WTC11 (cell line): Measurements from ENCODE around the gene VWDE. TPM values are rescaled to one million over a fixed set of nuclear protein-coding genes. Genes with fewer than 3 reads are reported as not detected.
A peak's percentile ranks its signal among the peaks of the same experiment; 100 is the strongest.

ENCODE experiments used
- ATAC-seq: fragments of 200-7000 bp; cut with Tn5 transposase; 2 replicates; pipeline ENCODE4 v1.10.0; 2021; ENCODE audit warnings: mild to moderate bottlenecking, moderate library complexity
- CTCF ChIA-PET: fragments of 300-600 bp; sonication (Branson Sonifier 250); formaldehyde crosslinking; loops from one replicate; lab custom pipeline; 2021; ENCODE audit warnings: antibody characterized with exemption; lab: Charles Lee
- POLR2A ChIA-PET: fragments of 350-600 bp; sonication (Branson Sonifier 250); formaldehyde crosslinking; loops from one replicate; lab custom pipeline; 2021; ENCODE audit warnings: antibody characterized with exemption; lab: Charles Lee
- DNase-seq: peaks from one replicate; pipeline ENCODE4 v3.0.0; 2021; ENCODE audit warnings: low spot score
- H3K27ac Mint-ChIP-seq: 2 replicates; pipeline ENCODE4 v1.8.0; 2021; ENCODE audit warnings: mixed read lengths
- H3K27me3 Mint-ChIP-seq: 2 replicates; pipeline ENCODE4 v1.8.0; 2021; ENCODE audit warnings: low read depth, mild to moderate bottlenecking, moderate library complexity, mixed read lengths
- H3K36me3 Mint-ChIP-seq: 2 replicates; pipeline ENCODE4 v1.8.0; 2021; ENCODE audit warnings: mixed read lengths
- H3K4me1 Mint-ChIP-seq: 2 replicates; pipeline ENCODE4 v1.8.0; 2022; ENCODE audit warnings: mixed read lengths
- H3K4me3 Mint-ChIP-seq: 2 replicates; pipeline ENCODE4 v1.8.0; 2021; ENCODE audit warnings: mild to moderate bottlenecking, moderate library complexity, mixed read lengths
- H3K9me3 Mint-ChIP-seq: 2 replicates; pipeline ENCODE4 v1.8.0; 2021; ENCODE audit warnings: mixed read lengths
- ATF2 ChIP-seq: sonication (generic); formaldehyde crosslinking; IDR thresholded peaks from 2 replicates; pipeline ENCODE4 v1.8.1; 2022; ENCODE audit warnings: low read depth, missing genetic modification reagents, borderline replicate concordance
- CTCF ChIP-seq: fragments of 200-600 bp; IDR thresholded peaks from 2 replicates; pipeline ENCODE4 v1.8.0; 2022; ENCODE audit warnings: antibody characterized with exemption
- FOXJ3 ChIP-seq: sonication (generic); formaldehyde crosslinking; IDR thresholded peaks from 2 replicates; pipeline ENCODE4 v1.9.0; 2021; ENCODE audit warnings: missing genetic modification reagents, mild to moderate bottlenecking, borderline replicate concordance
- FOXK1 ChIP-seq: sonication (generic); formaldehyde crosslinking; IDR thresholded peaks from 2 replicates; pipeline ENCODE4 v1.8.0; 2022; ENCODE audit warnings: mild to moderate bottlenecking, moderate library complexity, missing genetic modification reagents
- GABPB1 ChIP-seq: sonication (generic); formaldehyde crosslinking; IDR thresholded peaks from 2 replicates; pipeline ENCODE4 v1.8.1; 2023; ENCODE audit warnings: mild to moderate bottlenecking, missing genetic modification reagents
- IRF2 ChIP-seq: sonication (generic); formaldehyde crosslinking; IDR thresholded peaks from 2 replicates; pipeline ENCODE4 v1.8.0; 2022; ENCODE audit warnings: low read depth, missing genetic modification reagents, borderline replicate concordance
- MYBL2 ChIP-seq: sonication (generic); formaldehyde crosslinking; IDR thresholded peaks from 2 replicates; pipeline ENCODE4 v1.8.1; 2023; ENCODE audit warnings: mild to moderate bottlenecking, moderate library complexity, missing genetic modification reagents
- NFE2L1 ChIP-seq: sonication (generic); formaldehyde crosslinking; IDR thresholded peaks from 2 replicates; pipeline ENCODE4 v1.8.1; 2023; ENCODE audit warnings: missing genetic modification reagents
- OVOL2 ChIP-seq: fragments of 250-450 bp; sonication (Bioruptor Pico); IDR thresholded peaks from 2 replicates; pipeline ENCODE4 v1.9.0; 2021; ENCODE audit warnings: mild to moderate bottlenecking, borderline replicate concordance
- PREB ChIP-seq: sonication (generic); formaldehyde crosslinking; IDR thresholded peaks from 2 replicates; pipeline ENCODE4 v1.8.1; 2022; ENCODE audit warnings: mild to moderate bottlenecking, missing genetic modification reagents, moderate library complexity, borderline replicate concordance
- PRRX2 ChIP-seq: fragments of 250-450 bp; sonication (Bioruptor Pico); IDR thresholded peaks from 2 replicates; pipeline ENCODE4 v1.8.0; 2021; ENCODE audit warnings: mild to moderate bottlenecking
- SMAD3 ChIP-seq: sonication (generic); formaldehyde crosslinking; IDR thresholded peaks from 2 replicates; pipeline ENCODE4 v1.8.0; 2022; ENCODE audit warnings: missing genetic modification reagents, mild to moderate bottlenecking, borderline replicate concordance
- SMAD4 ChIP-seq: sonication (generic); formaldehyde crosslinking; IDR thresholded peaks from 2 replicates; pipeline ENCODE4 v1.8.0; 2022; ENCODE audit warnings: mild to moderate bottlenecking, missing genetic modification reagents
- TCF7 ChIP-seq: sonication (generic); formaldehyde crosslinking; IDR thresholded peaks from 2 replicates; pipeline ENCODE4 v1.8.0; 2022; ENCODE audit warnings: mild to moderate bottlenecking, low read depth, missing genetic modification reagents, moderate library complexity
- TEAD1 ChIP-seq: sonication (generic); formaldehyde crosslinking; IDR thresholded peaks from 2 replicates; pipeline ENCODE4 v1.8.0; 2022; ENCODE audit warnings: mild to moderate bottlenecking, missing genetic modification reagents
- TEAD4 ChIP-seq: sonication (generic); formaldehyde crosslinking; IDR thresholded peaks from 2 replicates; pipeline ENCODE4 v1.8.0; 2022; ENCODE audit warnings: mild to moderate bottlenecking, missing genetic modification reagents
- ZBTB21 ChIP-seq: sonication (generic); formaldehyde crosslinking; IDR thresholded peaks from 2 replicates; pipeline ENCODE4 v1.8.1; 2023; ENCODE audit warnings: mild to moderate bottlenecking, missing genetic modification reagents, borderline replicate concordance
- ZNF121 ChIP-seq: sonication (generic); formaldehyde crosslinking; IDR thresholded peaks from 2 replicates; pipeline ENCODE4 v1.8.0; 2023; ENCODE audit warnings: missing genetic modification reagents
- ZNF416 ChIP-seq: fragments of 250-450 bp; sonication (Bioruptor Pico); IDR thresholded peaks from 2 replicates; pipeline ENCODE4 v1.9.0; 2021; ENCODE audit warnings: mild to moderate bottlenecking, inconsistent platforms
- ZNF671 ChIP-seq: fragments of 250-450 bp; sonication (Bioruptor Pico); IDR thresholded peaks from 2 replicates; pipeline ENCODE4 v1.8.0; 2021; ENCODE audit warnings: mild to moderate bottlenecking
- total RNA-seq: library from RNA; stranded (reverse); gene quantifications from 3 replicates; pipeline ENCODE4 v1.2.3, GENCODE V29; 2021
- TF ChIP-seq, protein P1 (sequence below): sonication (generic); formaldehyde crosslinking; IDR thresholded peaks from 2 replicates; pipeline ENCODE4 v1.8.0; 2022; ENCODE audit warnings: missing genetic modification reagents
- TF ChIP-seq, protein P2 (sequence below): sonication (generic); formaldehyde crosslinking; IDR thresholded peaks from 2 replicates; pipeline ENCODE4 v1.8.0; 2022; ENCODE audit warnings: mild to moderate bottlenecking, missing genetic modification reagents
- TF ChIP-seq, protein P3 (sequence below): sonication (generic); formaldehyde crosslinking; IDR thresholded peaks from 2 replicates; pipeline ENCODE4 v1.8.0; 2023; ENCODE audit warnings: missing genetic modification reagents

The VWDE gene
- total RNA-seq, 1 experiment from 2014 or later = 21.0 TPM

DNA sequence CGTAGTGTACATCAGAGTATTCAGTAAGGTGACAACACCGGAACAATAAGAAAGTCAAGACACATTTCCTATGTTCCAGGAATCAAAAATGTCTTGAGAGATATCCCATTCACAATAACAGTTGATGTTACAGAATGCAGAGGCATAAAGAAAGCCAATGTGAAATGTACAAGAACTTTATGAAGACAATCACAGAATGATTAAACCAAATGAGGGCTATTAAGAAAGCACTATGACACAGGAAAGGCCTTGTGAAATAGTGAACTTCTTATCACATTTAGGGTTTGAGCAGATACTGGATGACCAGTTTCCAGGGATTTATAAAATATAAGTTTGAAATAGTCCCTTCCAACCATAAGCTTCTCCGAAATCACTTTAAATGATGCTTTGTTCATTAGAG, 52.7 kb downstream of the VWDE start:
- Mint-ChIP-seq H3K4me3 (no peak overlapping the region), H3K27ac (no peak overlapping the region), H3K36me3 (peaks cover 48% of the 10 kb centered on the region), H3K4me1 (no peaks in the 10 kb centered on the region), H3K27me3 (no peaks in the 10 kb centered on the region), H3K9me3 (no peaks in the 10 kb centered on the region)
- TF ChIP-seq ZNF121 (CRISPR knock-in tag) (no peak), TEAD1 (CRISPR knock-in tag) (no peak), ATF2 (CRISPR knock-in tag) (no peak)
- ChIA-PET CTCF (no interaction called here), POLR2A (no interaction called here)
- no peak for ATAC-seq
- DNase-seq = no peak

DNA sequence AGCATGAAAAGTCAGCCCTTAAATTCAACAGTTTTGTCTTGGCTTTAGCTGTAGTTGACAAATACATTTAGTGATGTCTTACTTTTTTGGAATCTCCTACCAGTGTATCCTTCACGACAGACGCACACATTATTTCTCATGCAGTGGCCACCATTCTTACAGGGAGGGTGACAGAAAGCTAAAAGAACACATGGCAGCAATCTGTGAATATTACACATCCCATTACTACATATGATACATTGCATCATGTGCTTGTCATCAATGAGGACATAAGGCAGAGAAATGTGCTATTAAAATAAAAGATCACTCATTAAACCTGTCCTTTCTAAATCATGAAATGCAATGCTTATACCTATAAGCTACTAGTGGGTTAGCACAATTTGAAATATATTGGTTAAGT, 66.6 kb downstream of the VWDE start:
- no peak overlapping the region for H3K4me3 Mint-ChIP-seq
- ATAC-seq (no peak), DNase-seq (no peak)
- no peaks in the 10 kb centered on the region for H3K9me3 Mint-ChIP-seq
- TF ChIP-seq FOXJ3 (CRISPR knock-in tag) = no peak
- no peak for TF ChIP-seq CTCF
- TF ChIP-seq PRRX2 (CRISPR knock-in tag) = no peak
- TF ChIP-seq ZNF416 = no peak
- no peak for TF ChIP-seq GABPB1 (CRISPR knock-in tag)
- TF ChIP-seq FOXK1 = no peak
- TF ChIP-seq, protein P1, sequence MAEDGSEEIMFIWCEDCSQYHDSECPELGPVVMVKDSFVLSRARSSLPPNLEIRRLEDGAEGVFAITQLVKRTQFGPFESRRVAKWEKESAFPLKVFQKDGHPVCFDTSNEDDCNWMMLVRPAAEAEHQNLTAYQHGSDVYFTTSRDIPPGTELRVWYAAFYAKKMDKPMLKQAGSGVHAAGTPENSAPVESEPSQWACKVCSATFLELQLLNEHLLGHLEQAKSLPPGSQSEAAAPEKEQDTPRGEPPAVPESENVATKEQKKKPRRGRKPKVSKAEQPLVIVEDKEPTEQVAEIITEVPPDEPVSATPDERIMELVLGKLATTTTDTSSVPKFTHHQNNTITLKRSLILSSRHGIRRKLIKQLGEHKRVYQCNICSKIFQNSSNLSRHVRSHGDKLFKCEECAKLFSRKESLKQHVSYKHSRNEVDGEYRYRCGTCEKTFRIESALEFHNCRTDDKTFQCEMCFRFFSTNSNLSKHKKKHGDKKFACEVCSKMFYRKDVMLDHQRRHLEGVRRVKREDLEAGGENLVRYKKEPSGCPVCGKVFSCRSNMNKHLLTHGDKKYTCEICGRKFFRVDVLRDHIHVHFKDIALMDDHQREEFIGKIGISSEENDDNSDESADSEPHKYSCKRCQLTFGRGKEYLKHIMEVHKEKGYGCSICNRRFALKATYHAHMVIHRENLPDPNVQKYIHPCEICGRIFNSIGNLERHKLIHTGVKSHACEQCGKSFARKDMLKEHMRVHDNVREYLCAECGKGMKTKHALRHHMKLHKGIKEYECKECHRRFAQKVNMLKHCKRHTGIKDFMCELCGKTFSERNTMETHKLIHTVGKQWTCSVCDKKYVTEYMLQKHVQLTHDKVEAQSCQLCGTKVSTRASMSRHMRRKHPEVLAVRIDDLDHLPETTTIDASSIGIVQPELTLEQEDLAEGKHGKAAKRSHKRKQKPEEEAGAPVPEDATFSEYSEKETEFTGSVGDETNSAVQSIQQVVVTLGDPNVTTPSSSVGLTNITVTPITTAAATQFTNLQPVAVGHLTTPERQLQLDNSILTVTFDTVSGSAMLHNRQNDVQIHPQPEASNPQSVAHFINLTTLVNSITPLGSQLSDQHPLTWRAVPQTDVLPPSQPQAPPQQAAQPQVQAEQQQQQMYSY (CRISPR knock-in tag) = no peak
- TF ChIP-seq, protein P2, sequence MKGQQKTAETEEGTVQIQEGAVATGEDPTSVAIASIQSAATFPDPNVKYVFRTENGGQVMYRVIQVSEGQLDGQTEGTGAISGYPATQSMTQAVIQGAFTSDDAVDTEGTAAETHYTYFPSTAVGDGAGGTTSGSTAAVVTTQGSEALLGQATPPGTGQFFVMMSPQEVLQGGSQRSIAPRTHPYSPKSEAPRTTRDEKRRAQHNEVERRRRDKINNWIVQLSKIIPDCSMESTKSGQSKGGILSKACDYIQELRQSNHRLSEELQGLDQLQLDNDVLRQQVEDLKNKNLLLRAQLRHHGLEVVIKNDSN (CRISPR knock-in tag) = no peak
- TF ChIP-seq PREB (CRISPR knock-in tag) = no peak
- no peak for TF ChIP-seq OVOL2 (CRISPR knock-in tag)
- no peak for TF ChIP-seq TEAD4 (CRISPR knock-in tag)
- no peak for TF ChIP-seq MYBL2 (CRISPR knock-in tag)
- no peak for TF ChIP-seq SMAD4 (CRISPR knock-in tag)
- TF ChIP-seq IRF2 = no peak
- TF ChIP-seq NFE2L1 (CRISPR knock-in tag) = no peak
- TF ChIP-seq TCF7 = no peak
- no peak for TF ChIP-seq ZNF671 (CRISPR knock-in tag)
- no peak for TF ChIP-seq ZBTB21
- TF ChIP-seq SMAD3 (CRISPR knock-in tag) = no peak
- TF ChIP-seq, protein P3, sequence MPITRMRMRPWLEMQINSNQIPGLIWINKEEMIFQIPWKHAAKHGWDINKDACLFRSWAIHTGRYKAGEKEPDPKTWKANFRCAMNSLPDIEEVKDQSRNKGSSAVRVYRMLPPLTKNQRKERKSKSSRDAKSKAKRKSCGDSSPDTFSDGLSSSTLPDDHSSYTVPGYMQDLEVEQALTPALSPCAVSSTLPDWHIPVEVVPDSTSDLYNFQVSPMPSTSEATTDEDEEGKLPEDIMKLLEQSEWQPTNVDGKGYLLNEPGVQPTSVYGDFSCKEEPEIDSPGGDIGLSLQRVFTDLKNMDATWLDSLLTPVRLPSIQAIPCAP (CRISPR knock-in tag) = no peak
- H3K36me3 Mint-ChIP-seq = peaks cover 26% of the 10 kb centered on the region
- ChIA-PET CTCF (interaction anchor here (1.2 kb wide), 2 partner anchors 52 to 121 kb away, joined by 4 read pairs; no protein-coding TSS in a partner anchor), POLR2A (no interaction called here)
- H3K27me3 Mint-ChIP-seq = no peaks in the 10 kb centered on the region
- peak overlapping the region; percentile 67 for H3K27ac Mint-ChIP-seq
- H3K4me1 Mint-ChIP-seq = peaks cover 16% of the 10 kb centered on the region
